T-helper 2 cell (primary cell): Measurements from ENCODE around the gene C8G.
A peak's percentile ranks its signal among the peaks of the same experiment; 100 is the strongest.

Source experiments
- DNase-seq, 5 experiments: peaks; one replicate each; pipeline versions ENCODE4 v3.0.0 to v3.0.0-alpha.2; 2012 to 2022

Gene C8G

GRCh38 chr9:136954270-136955083, 9.4 kb downstream of the C8G start:
- peak in 1 of 5 experiments; percentile 2 for DNase-seq

- peak in 1 of 5 experiments; percentile 1 for DNase-seq
Measured at GRCh38 chr9:136955202-136955942, 10.3 kb downstream of the C8G start.

GRCh38 chr9:136955943-136956335, 10.9 kb downstream of the C8G start:
- no peak for DNase-seq

- no peak for DNase-seq
Measured at GRCh38 chr9:136956604-136957003, 11.6 kb downstream of the C8G start.

- DNase-seq = no peak
Measured at GRCh38 chr9:136957461-136957860, 12.4 kb downstream of the C8G start.

GRCh38 chr9:136957901-136958300, 12.9 kb downstream of the C8G start:
- DNase-seq = no peak

- no peak for DNase-seq
Measured at GRCh38 chr9:136958473-136958872, 13.4 kb downstream of the C8G start.

- no peak for DNase-seq
Measured at GRCh38 chr9:136958898-136959850, 14.1 kb downstream of the C8G start.

GRCh38 chr9:136960212-136960937, 15.3 kb downstream of the C8G start:
- DNase-seq = peak in 2 of 5 experiments; percentile 57 to 62

GRCh38 chr9:136960938-136961275, 15.9 kb downstream of the C8G start:
- DNase-seq = no peak

GRCh38 chr9:136961279-136962065, 16.4 kb downstream of the C8G start:
- no peak for DNase-seq

- DNase-seq = no peak
Measured at GRCh38 chr9:136962163-136962562, 17.1 kb downstream of the C8G start.

GRCh38 chr9:136962701-136963248, 17.7 kb downstream of the C8G start:
- no peak for DNase-seq

GRCh38 chr9:136963341-136963740, 18.3 kb downstream of the C8G start:
- DNase-seq = no peak

- DNase-seq = no peak
Measured at GRCh38 chr9:136963751-136964150, 18.7 kb downstream of the C8G start.

GRCh38 chr9:136964171-136964689, 19.2 kb downstream of the C8G start:
- no peak for DNase-seq

GRCh38 chr9:136964833-136965422, 19.9 kb downstream of the C8G start:
- DNase-seq = no peak

GRCh38 chr9:136965771-136966484, 20.9 kb downstream of the C8G start:
- DNase-seq = peak in 2 of 5 experiments; percentile 63 to 76

GRCh38 chr9:136968333-136969127, 23.5 kb downstream of the C8G start:
- no peak for DNase-seq
